Keratinocyte (primary cell): ENCODE data around the gene OSR1. TPM values are rescaled to one million over a fixed set of nuclear protein-coding genes. Genes with fewer than 3 reads are reported as not detected.

Experiments used
- DNase-seq: peaks from one replicate; pipeline ENCODE4 v3.0.0-alpha.2; 2011; ENCODE audit warnings: low read depth, missing footprints, low spot score
- FAIRE-seq: peaks from 2 replicates; lab custom pipeline; 2011; peaks lifted over from hg19 to GRCh38; lab: Jason Lieb, UNC
- H2AFZ ChIP-seq: 2 replicates; pipeline ENCODE4 v1.6.0; 2012; ENCODE audit warnings: low read length, control low read depth, inconsistent platforms; ENCODE audit not compliant: control insufficient read depth
- H3K27ac ChIP-seq: 2 replicates; pipeline ENCODE4 v1.5.1; 2011; ENCODE audit warnings: low read length; ENCODE audit not compliant: control insufficient read depth, insufficient read depth
- H3K27me3 ChIP-seq: 3 replicates; pipeline ENCODE4 v1.6.0; 2011; ENCODE audit warnings: low read length; ENCODE audit not compliant: control insufficient read depth, insufficient read depth; ENCODE audit errors: extremely low read depth
- H3K36me3 ChIP-seq, 2 experiments: 2 replicates in 1 of 2; 3 replicates in 1 of 2; pipeline ENCODE4 v1.5.1; 2011; ENCODE audit warnings: low read length in 2 of 2, mild to moderate bottlenecking in 1 of 2; ENCODE audit not compliant: control insufficient read depth in 2 of 2, insufficient read depth in 2 of 2; ENCODE audit errors: extremely low read depth in 1 of 2
- H3K4me1 ChIP-seq: 3 replicates; pipeline ENCODE4 v1.5.1; 2011; ENCODE audit warnings: low read length; ENCODE audit not compliant: control insufficient read depth, insufficient read depth; ENCODE audit errors: extremely low read depth
- H3K4me2 ChIP-seq: 3 replicates; pipeline ENCODE4 v1.6.0; 2011; ENCODE audit warnings: low read depth, low read length; ENCODE audit not compliant: control insufficient read depth, insufficient read depth; ENCODE audit errors: extremely low read depth
- H3K4me3 ChIP-seq, 3 experiments: fragments of 200-600 bp in 1 of 3; sonication (generic) in 1 of 3; 2 replicates in 2 of 3; 3 replicates in 1 of 3; pipeline ENCODE4 v1.5.1; 2011 to 2016; ENCODE audit warnings: low read length in 3 of 3, mild to moderate bottlenecking in 3 of 3, control low read depth in 2 of 3, inconsistent platforms in 1 of 3, low read depth in 1 of 3, mixed read lengths in 1 of 3, mixed run types in 1 of 3, moderate library complexity in 1 of 3; ENCODE audit not compliant: control insufficient read depth in 2 of 3, insufficient read depth in 2 of 3; ENCODE audit errors: extremely low read depth in 1 of 3
- H3K79me2 ChIP-seq: 2 replicates; pipeline ENCODE4 v1.6.0; 2012; ENCODE audit warnings: low read length; ENCODE audit not compliant: control insufficient read depth, insufficient read depth
- H3K9ac ChIP-seq: 3 replicates; pipeline ENCODE4 v1.6.0; 2011; ENCODE audit warnings: low read length; ENCODE audit not compliant: control insufficient read depth, insufficient read depth; ENCODE audit errors: extremely low read depth
- H3K9me1 ChIP-seq: 3 replicates; pipeline ENCODE4 v1.6.0; 2011; ENCODE audit warnings: low read length; ENCODE audit not compliant: control insufficient read depth, insufficient read depth; ENCODE audit errors: extremely low read depth
- H3K9me3 ChIP-seq: 2 replicates; pipeline ENCODE4 v1.5.1; 2012; ENCODE audit warnings: low read depth, low read length; ENCODE audit not compliant: control insufficient read depth
- H4K20me1 ChIP-seq: 3 replicates; pipeline ENCODE4 v1.6.0; 2011; ENCODE audit warnings: low read length; ENCODE audit not compliant: control insufficient read depth, insufficient read depth; ENCODE audit errors: extremely low read depth
- CTCF ChIP-seq, 3 experiments: IDR thresholded peaks in 1 of 3; conservative IDR thresholded peaks in 1 of 3; optimal IDR thresholded peaks in 1 of 3; 2 replicates in 2 of 3; 3 replicates in 1 of 3; pipeline versions ENCODE3 to v1.5.1; 2011; ENCODE audit warnings: low read length in 3 of 3, mild to moderate bottlenecking in 3 of 3, moderate library complexity in 2 of 3, control low read depth in 1 of 3, inconsistent platforms in 1 of 3; ENCODE audit not compliant: insufficient read depth in 2 of 3; ENCODE audit errors: extremely low read depth in 1 of 3
- EZH2 ChIP-seq: IDR thresholded peaks from one replicate; pipeline ENCODE4 v1.6.1; 2012; ENCODE audit warnings: inconsistent platforms, mild to moderate bottlenecking, low read length, moderate library complexity
- dilution Hi-C: fragments of 300-500 bp; cut with MboI; formaldehyde crosslinking; loops from one replicate; pipeline ENCODE4 v1.7.0; 2020; ENCODE audit warnings: low sequenced_read_pairs; ENCODE audit not compliant: extremely low pct_ligation_motif_present
- polyA plus RNA-seq, 5 experiments: library from polyadenylated mRNA; depleted of rRNA in 3 of 5; stranded (reverse) in 3 of 5; stranded (forward) in 1 of 5; unstranded in 1 of 5; fragments of >200 nt; gene quantifications; 1 replicate in 1 of 5; 2 replicates in 3 of 5; 3 replicates in 1 of 5; pipeline versions ENCODE4 v1.2.1 to v1.2.3, GENCODE V29; 2011 to 2012; ENCODE audit warnings: missing spikeins in 2 of 5, low read depth in 1 of 5, low replicate concordance in 1 of 5

OSR1 gene
- polyA plus RNA-seq, 1 donor (not counting 4 experiments of a cell fraction or from before 2014, with no cell fraction given), result 0.09 TPM

GRCh38 chr2:19359021-19359357, 566 bp upstream of the OSR1 start:
- dilution Hi-C loops, result loop anchor here (25.0 kb wide), 1 partner anchor 503 kb away; no protein-coding TSS in a partner anchor
- DNase-seq (no peak), FAIRE-seq (no peak)
- Histone ChIP-seq H2AFZ (no peak overlapping the region), H3K9me1 (no peaks in the 10 kb centered on the region), H4K20me1 (no peaks in the 10 kb centered on the region), H3K9ac (no peak overlapping the region), H3K4me1 (peaks cover 12% of the 10 kb centered on the region), H3K4me3 (peak overlapping the region in 1 of 3 experiments; percentile 18), H3K27ac (no peak overlapping the region), H3K9me3 (no peaks in the 10 kb centered on the region), H3K36me3 (no peaks in the 10 kb centered on the region), H3K27me3 (peaks cover 81% of the 10 kb centered on the region), H3K4me2 (peak overlapping the region; percentile 40), H3K79me2 (no peaks in the 10 kb centered on the region)
- TF ChIP-seq CTCF (optimal IDR thresholded peaks at IDR 0.05 in 1 of 3, IDR thresholded peaks at IDR 0.05 in 1 of 3, conservative IDR thresholded peaks at IDR 0.05 in 1 of 3; ENCODE audit: extremely low read depth in 1 of 3, insufficient read depth in 2 of 3, low read length in 3 of 3) (no peak), EZH2 (no peak)

- Histone ChIP-seq H3K9me1 (no peaks in the 10 kb centered on the region), H3K4me2 (peak overlapping the region; percentile 81), H3K36me3 (no peaks in the 10 kb centered on the region), H3K79me2 (no peaks in the 10 kb centered on the region), H3K9me3 (no peaks in the 10 kb centered on the region), H4K20me1 (no peaks in the 10 kb centered on the region), H3K27me3 (peaks cover 85% of the 10 kb centered on the region), H3K4me1 (peaks cover 12% of the 10 kb centered on the region), H3K4me3 (peak overlapping the region; percentile 43 to 78 (median 45)), H3K9ac (no peak overlapping the region), H2AFZ (peak overlapping the region; percentile 35), H3K27ac (no peak overlapping the region)
- dilution Hi-C loops, result loop anchor here (25.0 kb wide), 1 partner anchor 505 kb away; no protein-coding TSS in a partner anchor
- TF ChIP-seq CTCF (optimal IDR thresholded peaks at IDR 0.05 in 1 of 3, IDR thresholded peaks at IDR 0.05 in 1 of 3, conservative IDR thresholded peaks at IDR 0.05 in 1 of 3; ENCODE audit: extremely low read depth in 1 of 3, insufficient read depth in 2 of 3, low read length in 3 of 3) (no peak), EZH2 (peak; percentile 81)
- FAIRE-seq, result no peak
- no peak for DNase-seq
Measured at GRCh38 chr2:19357402-19358241, 801 bp downstream of the OSR1 start.
